SK-N-MC (cell line): Measurements from ENCODE around the gene FHIT.

Source experiments
- EZH2 ChIP-seq: fragments of 200-600 bp; sonication (generic); IDR thresholded peaks from one replicate; pipeline ENCODE4 v1.6.1; 2017; ENCODE audit warnings: antibody characterized with exemption
- FOXP2 ChIP-seq: optimal IDR thresholded peaks from 2 replicates; pipeline ENCODE3; 2011; ENCODE audit warnings: mild to moderate bottlenecking, moderate library complexity; ENCODE audit not compliant: insufficient read depth; ENCODE audit errors: extremely low read length, control extremely low read depth
- POLR2AphosphoS5 ChIP-seq: IDR thresholded peaks from 2 replicates; pipeline ENCODE4 v1.6.1; 2012; ENCODE audit warnings: mild to moderate bottlenecking, low read depth, low read length, borderline replicate concordance

- TF ChIP-seq POLR2AphosphoS5 (no peak), EZH2 (no peak), FOXP2 (no peak)
Measured at GRCh38 chr3:61008998-61009380, 242.3 kb downstream of the FHIT start.
